NCI-H2081 treated with DMSO at 0.1 percent for 48 hours (cell line): ENCODE results near the gene CTNND2.

ENCODE experiments used
- DNase-seq: peaks from one replicate; lab custom pipeline; 2025; lab: John Stamatoyannopoulos, UW

Gene CTNND2

GRCh38 chr5:11251247-11251646, 653.0 kb downstream of the CTNND2 start:
- DNase-seq: no peak

GRCh38 chr5:11248966-11249365, 655.3 kb downstream of the CTNND2 start:
- DNase-seq: no peak

- no peak for DNase-seq
Observed at GRCh38 chr5:11247224-11247623, 657.0 kb downstream of the CTNND2 start.

GRCh38 chr5:11240293-11241190, 663.7 kb downstream of the CTNND2 start:
- no peak for DNase-seq

GRCh38 chr5:11239261-11240015, 664.8 kb downstream of the CTNND2 start:
- DNase-seq: no peak

GRCh38 chr5:11234501-11234911, 669.7 kb downstream of the CTNND2 start:
- DNase-seq: no peak

- DNase-seq: no peak
Observed at GRCh38 chr5:11230890-11231289, 673.4 kb downstream of the CTNND2 start.

- DNase-seq: no peak
Observed at GRCh38 chr5:11227064-11227463, 677.2 kb downstream of the CTNND2 start.

- DNase-seq: no peak
Observed at GRCh38 chr5:11224436-11225187, 679.6 kb downstream of the CTNND2 start.

GRCh38 chr5:11222169-11222568, 682.1 kb downstream of the CTNND2 start:
- DNase-seq: no peak

- DNase-seq: no peak
Observed at GRCh38 chr5:11214864-11215644, 689.2 kb downstream of the CTNND2 start.

GRCh38 chr5:11212706-11213105, 691.5 kb downstream of the CTNND2 start:
- DNase-seq: no peak

GRCh38 chr5:11197726-11198125, 706.5 kb downstream of the CTNND2 start:
- no peak for DNase-seq

GRCh38 chr5:11191673-11192072, 712.6 kb downstream of the CTNND2 start:
- DNase-seq: no peak

GRCh38 chr5:11182441-11183080, 721.7 kb downstream of the CTNND2 start:
- peak; percentile 28 for DNase-seq

GRCh38 chr5:11181940-11182339, 722.3 kb downstream of the CTNND2 start:
- DNase-seq: no peak

- DNase-seq: no peak
Observed at GRCh38 chr5:11180890-11181289, 723.4 kb downstream of the CTNND2 start.

GRCh38 chr5:11177999-11178711, 726.1 kb downstream of the CTNND2 start:
- DNase-seq: no peak

GRCh38 chr5:11174591-11174990, 729.7 kb downstream of the CTNND2 start:
- no peak for DNase-seq

GRCh38 chr5:11172484-11172883, 731.8 kb downstream of the CTNND2 start:
- DNase-seq: no peak
